Mammary epithelial cell (primary cell): ENCODE results near the gene POLE.

Experiments used
- EZH2 ChIP-seq: IDR thresholded peaks from 2 replicates; pipeline ENCODE4 v1.6.1; 2012; ENCODE audit warnings: low read length, inconsistent platforms, borderline replicate concordance
- TF ChIP-seq, protein P1 (sequence below), 2 donors: IDR thresholded peaks in 1 of 2; conservative IDR thresholded peaks in 1 of 2; 2 replicates each; pipeline ENCODE4 v1.5.1; 2011 to 2012; ENCODE audit warnings: inconsistent platforms in 2 of 2, low read length in 2 of 2, mild to moderate bottlenecking in 2 of 2, control low read depth in 1 of 2, low read depth in 1 of 2; ENCODE audit not compliant: insufficient read depth in 1 of 2; ENCODE audit errors: extremely low read depth in 1 of 2

DNA sequence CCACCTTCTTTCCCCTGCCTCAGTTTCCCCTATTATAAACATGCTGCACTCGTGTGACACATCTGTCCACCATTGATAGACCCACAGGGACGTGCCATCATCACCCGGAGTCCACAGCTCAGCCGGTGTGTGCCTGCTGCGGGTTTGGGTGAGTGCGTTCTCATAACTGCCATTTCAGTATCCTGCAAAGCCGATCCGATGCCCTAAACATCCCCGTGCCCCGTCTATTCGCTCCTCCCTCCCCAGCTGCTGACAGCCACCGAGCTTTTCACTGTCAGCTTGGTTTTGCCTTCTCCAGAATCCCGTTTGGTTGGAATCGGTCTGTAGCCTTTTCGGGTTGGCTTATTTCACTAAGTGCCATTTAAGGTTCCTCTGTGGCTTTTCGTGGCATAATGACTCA lies 80.7 kb downstream of the POLE start:
- TF ChIP-seq, protein P1, sequence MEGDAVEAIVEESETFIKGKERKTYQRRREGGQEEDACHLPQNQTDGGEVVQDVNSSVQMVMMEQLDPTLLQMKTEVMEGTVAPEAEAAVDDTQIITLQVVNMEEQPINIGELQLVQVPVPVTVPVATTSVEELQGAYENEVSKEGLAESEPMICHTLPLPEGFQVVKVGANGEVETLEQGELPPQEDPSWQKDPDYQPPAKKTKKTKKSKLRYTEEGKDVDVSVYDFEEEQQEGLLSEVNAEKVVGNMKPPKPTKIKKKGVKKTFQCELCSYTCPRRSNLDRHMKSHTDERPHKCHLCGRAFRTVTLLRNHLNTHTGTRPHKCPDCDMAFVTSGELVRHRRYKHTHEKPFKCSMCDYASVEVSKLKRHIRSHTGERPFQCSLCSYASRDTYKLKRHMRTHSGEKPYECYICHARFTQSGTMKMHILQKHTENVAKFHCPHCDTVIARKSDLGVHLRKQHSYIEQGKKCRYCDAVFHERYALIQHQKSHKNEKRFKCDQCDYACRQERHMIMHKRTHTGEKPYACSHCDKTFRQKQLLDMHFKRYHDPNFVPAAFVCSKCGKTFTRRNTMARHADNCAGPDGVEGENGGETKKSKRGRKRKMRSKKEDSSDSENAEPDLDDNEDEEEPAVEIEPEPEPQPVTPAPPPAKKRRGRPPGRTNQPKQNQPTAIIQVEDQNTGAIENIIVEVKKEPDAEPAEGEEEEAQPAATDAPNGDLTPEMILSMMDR (conservative IDR thresholded peaks at IDR 0.05 in 1 of 2, IDR thresholded peaks at IDR 0.05 in 1 of 2; ENCODE audit: extremely low read depth in 1 of 2, insufficient read depth in 1 of 2, low read depth in 1 of 2, low read length in 2 of 2): no peak
- TF ChIP-seq EZH2: no peak
